ENCODE data around the gene TPO.

DNA sequence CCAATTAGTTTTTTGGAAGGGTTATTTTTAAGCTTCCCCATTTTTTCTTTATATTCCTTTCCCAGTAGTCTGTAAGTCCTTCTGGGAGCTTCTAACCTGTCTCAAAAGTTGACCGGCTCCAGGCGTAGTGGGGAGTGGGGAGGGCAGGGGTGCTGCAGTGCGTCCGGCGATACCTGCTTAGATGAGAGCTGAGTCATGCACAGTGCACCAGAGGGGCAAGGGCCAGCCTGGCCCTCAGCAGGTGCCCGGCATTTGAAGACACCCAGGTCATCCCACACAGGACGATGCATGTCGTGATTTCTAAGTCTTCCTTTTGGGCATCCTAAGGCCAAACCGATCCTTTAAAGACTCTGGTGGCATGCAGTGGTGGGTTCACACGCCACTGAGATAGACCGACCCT is 73.4 kb downstream of the TPO start:
- TF ChIP-seq CTCF (IDR thresholded peaks at IDR 0.05) (no peak), POLR2A (IDR thresholded peaks at IDR 0.05) (no peak)

All from thyroid gland (tissue), 4 donors.